ENCODE measurements around the gene NUCB2.

GRCh38 chr11:17275400-17276235 lies 921 bp upstream of the NUCB2 start:
- TF ChIP-seq CTCF (optimal IDR thresholded peaks at IDR 0.05 in 1 of 3, IDR thresholded peaks at IDR 0.05 in 1 of 3, conservative IDR thresholded peaks at IDR 0.05 in 1 of 3; ENCODE audit: extremely low read depth in 1 of 3, insufficient read depth in 2 of 3, low read length in 3 of 3), result no peak
- no peak for TF ChIP-seq EZH2 (IDR thresholded peaks at IDR 0.05; ENCODE audit: low read length)
